ENCODE results near the gene PCED1B. TPM values are rescaled to one million over a fixed set of nuclear protein-coding genes. Genes with fewer than 3 reads are reported as not detected.
"Not testable (repeated sequence)": the region's sequence is repeated elsewhere in the genome, so short reads cannot be mapped to it uniquely, and the experiment has no call there.

The PCED1B gene
- total RNA-seq, 1 donor from 2014 or later: 1.0 TPM

- Histone ChIP-seq H3K36me3 (ENCODE audit: control insufficient read depth in 3 of 3, insufficient read depth in 3 of 3, low read length in 3 of 3) (no peaks in the 10 kb centered on the region), H3K27ac (ENCODE audit: low read depth, low read length) (no peak overlapping the region), H3K4me1 (ENCODE audit: control insufficient read depth in 3 of 3, insufficient read depth in 3 of 3, low read length in 3 of 3) (no peaks in the 10 kb centered on the region), H3K9ac (ENCODE audit: low read depth in 1 of 3, low read length in 3 of 3) (no peak overlapping the region), H3K9me3 (ENCODE audit: control insufficient read depth in 3 of 3, low read length in 3 of 3) (no peaks in the 10 kb centered on the region), H3K4me3 (ENCODE audit: low read length in 3 of 3) (no peak overlapping the region), H3K27me3 (ENCODE audit: control insufficient read depth in 3 of 3, insufficient read depth in 3 of 3, low read length in 3 of 3) (no peaks in the 10 kb centered on the region)
These were observed 38.1 kb upstream of the PCED1B start for GRCh38 chr12:47041327-47041726.

GRCh38 chr12:47048541-47048940, 30.9 kb upstream of the PCED1B start:
- H3K9me3 ChIP-seq (ENCODE audit: control insufficient read depth in 3 of 3, low read length in 3 of 3): peaks cover 0 to 3% (median 0%) of the 10 kb centered on the region in 3 donors
- H3K4me3 ChIP-seq (ENCODE audit: low read length in 3 of 3): no peak overlapping the region
- H3K9ac ChIP-seq (ENCODE audit: low read depth in 1 of 3, low read length in 3 of 3): no peak overlapping the region
- no peaks in the 10 kb centered on the region for H3K27me3 ChIP-seq (ENCODE audit: control insufficient read depth in 3 of 3, insufficient read depth in 3 of 3, low read length in 3 of 3)
- H3K27ac ChIP-seq (ENCODE audit: low read depth, low read length): no peak overlapping the region
- no peaks in the 10 kb centered on the region for H3K4me1 ChIP-seq (ENCODE audit: control insufficient read depth in 3 of 3, insufficient read depth in 3 of 3, low read length in 3 of 3)
- no peaks in the 10 kb centered on the region for H3K36me3 ChIP-seq (ENCODE audit: control insufficient read depth in 3 of 3, insufficient read depth in 3 of 3, low read length in 3 of 3)

GRCh38 chr12:47051291-47051690, 28.1 kb upstream of the PCED1B start:
- not testable (repeated sequence) for H3K27ac ChIP-seq (ENCODE audit: low read depth, low read length); H3K4me1 ChIP-seq (ENCODE audit: control insufficient read depth in 3 of 3, insufficient read depth in 3 of 3, low read length in 3 of 3); H3K4me3 ChIP-seq (ENCODE audit: low read length in 3 of 3); H3K9me3 ChIP-seq (ENCODE audit: control insufficient read depth in 3 of 3, low read length in 3 of 3); H3K36me3 ChIP-seq (ENCODE audit: control insufficient read depth in 3 of 3, insufficient read depth in 3 of 3, low read length in 3 of 3); H3K9ac ChIP-seq (ENCODE audit: low read depth in 1 of 3, low read length in 3 of 3); H3K27me3 ChIP-seq (ENCODE audit: control insufficient read depth in 3 of 3, insufficient read depth in 3 of 3, low read length in 3 of 3)

- no peaks in the 10 kb centered on the region for H3K27me3 ChIP-seq (ENCODE audit: control insufficient read depth in 3 of 3, insufficient read depth in 3 of 3, low read length in 3 of 3)
- no peak overlapping the region for H3K27ac ChIP-seq (ENCODE audit: low read depth, low read length)
- H3K36me3 ChIP-seq (ENCODE audit: control insufficient read depth in 3 of 3, insufficient read depth in 3 of 3, low read length in 3 of 3): no peaks in the 10 kb centered on the region
- H3K4me3 ChIP-seq (ENCODE audit: low read length in 3 of 3): no peak overlapping the region
- H3K4me1 ChIP-seq (ENCODE audit: control insufficient read depth in 3 of 3, insufficient read depth in 3 of 3, low read length in 3 of 3): no peaks in the 10 kb centered on the region
- H3K9ac ChIP-seq (ENCODE audit: low read depth in 1 of 3, low read length in 3 of 3): no peak overlapping the region
- peaks cover 0 to 5% (median 0%) of the 10 kb centered on the region in 3 donors for H3K9me3 ChIP-seq (ENCODE audit: control insufficient read depth in 3 of 3, low read length in 3 of 3)
These were observed 27.1 kb upstream of the PCED1B start for GRCh38 chr12:47052274-47052673.

- Histone ChIP-seq H3K9me3 (ENCODE audit: control insufficient read depth in 3 of 3, low read length in 3 of 3) (peaks cover 0 to 5% (median 0%) of the 10 kb centered on the region in 3 donors), H3K4me3 (ENCODE audit: low read length in 3 of 3) (no peak overlapping the region), H3K36me3 (ENCODE audit: control insufficient read depth in 3 of 3, insufficient read depth in 3 of 3, low read length in 3 of 3) (no peaks in the 10 kb centered on the region), H3K9ac (ENCODE audit: low read depth in 1 of 3, low read length in 3 of 3) (no peak overlapping the region), H3K27me3 (ENCODE audit: control insufficient read depth in 3 of 3, insufficient read depth in 3 of 3, low read length in 3 of 3) (no peaks in the 10 kb centered on the region), H3K27ac (ENCODE audit: low read depth, low read length) (no peak overlapping the region), H3K4me1 (ENCODE audit: control insufficient read depth in 3 of 3, insufficient read depth in 3 of 3, low read length in 3 of 3) (no peaks in the 10 kb centered on the region)
These were observed 25.5 kb upstream of the PCED1B start for GRCh38 chr12:47053961-47054360.

- H3K27ac ChIP-seq (ENCODE audit: low read depth, low read length): no peak overlapping the region
- no peak overlapping the region for H3K9ac ChIP-seq (ENCODE audit: low read depth in 1 of 3, low read length in 3 of 3)
- H3K4me1 ChIP-seq (ENCODE audit: control insufficient read depth in 3 of 3, insufficient read depth in 3 of 3, low read length in 3 of 3): no peaks in the 10 kb centered on the region
- H3K4me3 ChIP-seq (ENCODE audit: low read length in 3 of 3): no peak overlapping the region
- peaks cover 0 to 5% (median 0%) of the 10 kb centered on the region in 3 donors for H3K9me3 ChIP-seq (ENCODE audit: control insufficient read depth in 3 of 3, low read length in 3 of 3)
- no peaks in the 10 kb centered on the region for H3K36me3 ChIP-seq (ENCODE audit: control insufficient read depth in 3 of 3, insufficient read depth in 3 of 3, low read length in 3 of 3)
- no peaks in the 10 kb centered on the region for H3K27me3 ChIP-seq (ENCODE audit: control insufficient read depth in 3 of 3, insufficient read depth in 3 of 3, low read length in 3 of 3)
These were observed 24.8 kb upstream of the PCED1B start for GRCh38 chr12:47054659-47055058.

- not testable (repeated sequence) for H3K9me3 ChIP-seq (ENCODE audit: control insufficient read depth in 3 of 3, low read length in 3 of 3); H3K27me3 ChIP-seq (ENCODE audit: control insufficient read depth in 3 of 3, insufficient read depth in 3 of 3, low read length in 3 of 3); H3K4me1 ChIP-seq (ENCODE audit: control insufficient read depth in 3 of 3, insufficient read depth in 3 of 3, low read length in 3 of 3); H3K36me3 ChIP-seq (ENCODE audit: control insufficient read depth in 3 of 3, insufficient read depth in 3 of 3, low read length in 3 of 3); H3K4me3 ChIP-seq (ENCODE audit: low read length in 3 of 3); H3K9ac ChIP-seq (ENCODE audit: low read depth in 1 of 3, low read length in 3 of 3); H3K27ac ChIP-seq (ENCODE audit: low read depth, low read length)
These were observed 23.6 kb upstream of the PCED1B start for GRCh38 chr12:47055856-47056255.

- H3K27ac ChIP-seq (ENCODE audit: low read depth, low read length); H3K36me3 ChIP-seq (ENCODE audit: control insufficient read depth in 3 of 3, insufficient read depth in 3 of 3, low read length in 3 of 3); H3K27me3 ChIP-seq (ENCODE audit: control insufficient read depth in 3 of 3, insufficient read depth in 3 of 3, low read length in 3 of 3); H3K9me3 ChIP-seq (ENCODE audit: control insufficient read depth in 3 of 3, low read length in 3 of 3); H3K4me1 ChIP-seq (ENCODE audit: control insufficient read depth in 3 of 3, insufficient read depth in 3 of 3, low read length in 3 of 3); H3K9ac ChIP-seq (ENCODE audit: low read depth in 1 of 3, low read length in 3 of 3); H3K4me3 ChIP-seq (ENCODE audit: low read length in 3 of 3): not testable (repeated sequence)
These were observed 22.5 kb upstream of the PCED1B start for GRCh38 chr12:47056944-47057343.

- H3K9me3 ChIP-seq (ENCODE audit: control insufficient read depth in 3 of 3, low read length in 3 of 3); H3K36me3 ChIP-seq (ENCODE audit: control insufficient read depth in 3 of 3, insufficient read depth in 3 of 3, low read length in 3 of 3); H3K27me3 ChIP-seq (ENCODE audit: control insufficient read depth in 3 of 3, insufficient read depth in 3 of 3, low read length in 3 of 3): not testable (repeated sequence)
These were observed 20.8 kb upstream of the PCED1B start for GRCh38 chr12:47058640-47059039.

GRCh38 chr12:47065546-47065945, 13.9 kb upstream of the PCED1B start:
- H3K27ac ChIP-seq (ENCODE audit: low read depth, low read length): no peak overlapping the region
- no peak overlapping the region for H3K9ac ChIP-seq (ENCODE audit: low read depth in 1 of 3, low read length in 3 of 3)
- no peaks in the 10 kb centered on the region for H3K4me1 ChIP-seq (ENCODE audit: control insufficient read depth in 3 of 3, insufficient read depth in 3 of 3, low read length in 3 of 3)
- no peaks in the 10 kb centered on the region for H3K9me3 ChIP-seq (ENCODE audit: control insufficient read depth in 3 of 3, low read length in 3 of 3)
- H3K27me3 ChIP-seq (ENCODE audit: control insufficient read depth in 3 of 3, insufficient read depth in 3 of 3, low read length in 3 of 3): no peaks in the 10 kb centered on the region
- H3K4me3 ChIP-seq (ENCODE audit: low read length in 3 of 3): no peak overlapping the region
- no peaks in the 10 kb centered on the region for H3K36me3 ChIP-seq (ENCODE audit: control insufficient read depth in 3 of 3, insufficient read depth in 3 of 3, low read length in 3 of 3)

More at GRCh38 chr12:47058640-47059039, 20.8 kb upstream of the PCED1B start:
- H3K4me3 ChIP-seq (ENCODE audit: low read length in 3 of 3); H3K9ac ChIP-seq (ENCODE audit: low read depth in 1 of 3, low read length in 3 of 3); H3K4me1 ChIP-seq (ENCODE audit: control insufficient read depth in 3 of 3, insufficient read depth in 3 of 3, low read length in 3 of 3); H3K27ac ChIP-seq (ENCODE audit: low read depth, low read length): not testable (repeated sequence)

Measured in skeletal muscle tissue (tissue), 4 donors.